DMS53 (cell line): ENCODE measurements around the gene CATSPER3.

Experiments used
- DNase-seq: peaks from one replicate; lab custom pipeline; 2025; lab: John Stamatoyannopoulos, UW

The CATSPER3 gene

DNA sequence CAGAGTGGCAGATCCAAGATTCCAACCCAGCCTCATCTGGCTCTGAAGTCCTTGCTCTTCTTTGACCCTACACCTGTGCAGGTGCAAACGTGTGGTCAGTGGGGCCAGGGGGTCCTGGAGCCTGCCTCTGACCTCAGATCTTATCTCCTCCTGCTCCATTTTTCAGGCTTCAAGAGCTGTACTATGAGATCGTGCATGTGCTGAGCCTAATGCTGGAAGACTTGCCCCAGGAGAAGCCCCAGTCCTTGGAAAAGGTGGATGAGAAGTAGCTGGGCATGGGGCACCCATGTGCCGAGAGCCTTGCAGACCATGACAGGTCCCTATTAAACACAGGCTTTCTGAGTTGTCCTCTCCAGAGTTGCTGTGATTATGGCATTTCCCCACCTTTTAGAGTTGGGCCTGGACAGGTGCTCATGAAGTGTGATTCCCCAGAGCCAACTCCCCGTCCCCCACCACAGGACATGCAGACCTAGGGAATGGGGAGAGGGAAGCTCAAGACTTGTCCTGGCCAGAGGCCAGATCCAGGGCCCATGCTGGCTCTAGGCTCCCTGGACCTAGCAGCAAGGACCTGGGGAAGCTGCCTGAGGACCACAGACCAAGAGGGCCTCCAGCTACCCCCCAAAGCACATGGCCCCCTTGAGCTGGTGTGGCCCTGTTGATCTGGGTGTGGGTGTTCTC, 43.8 kb downstream of the CATSPER3 start:
- no peak for DNase-seq

DNA sequence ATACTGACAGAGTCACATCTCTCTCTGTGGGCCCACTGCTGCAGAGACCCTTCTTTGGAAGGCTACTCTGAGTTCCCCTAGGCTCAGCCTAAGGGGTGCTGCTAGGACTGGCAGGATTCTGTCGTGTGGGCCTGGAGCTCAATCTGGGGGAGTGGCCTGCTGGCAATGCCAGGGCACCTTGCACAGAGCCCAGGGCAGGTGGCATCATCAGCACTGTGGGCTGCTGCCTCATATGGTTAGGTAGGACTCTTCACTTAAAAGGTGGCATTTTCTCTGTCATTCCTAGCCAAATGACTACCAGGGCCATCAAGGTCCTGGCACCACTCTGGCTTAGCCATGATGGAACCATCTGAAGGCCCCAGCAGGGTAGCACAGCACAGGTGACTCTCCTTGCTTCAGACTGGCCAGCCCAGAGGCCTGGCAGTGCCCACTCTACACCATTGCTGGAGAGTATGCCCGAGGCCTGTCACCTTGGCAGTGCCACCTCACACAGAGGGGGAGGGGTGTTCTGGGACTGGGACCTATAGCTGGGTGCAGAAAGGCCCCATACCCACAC, 44.4 kb downstream of the CATSPER3 start:
- DNase-seq = no peak

DNA sequence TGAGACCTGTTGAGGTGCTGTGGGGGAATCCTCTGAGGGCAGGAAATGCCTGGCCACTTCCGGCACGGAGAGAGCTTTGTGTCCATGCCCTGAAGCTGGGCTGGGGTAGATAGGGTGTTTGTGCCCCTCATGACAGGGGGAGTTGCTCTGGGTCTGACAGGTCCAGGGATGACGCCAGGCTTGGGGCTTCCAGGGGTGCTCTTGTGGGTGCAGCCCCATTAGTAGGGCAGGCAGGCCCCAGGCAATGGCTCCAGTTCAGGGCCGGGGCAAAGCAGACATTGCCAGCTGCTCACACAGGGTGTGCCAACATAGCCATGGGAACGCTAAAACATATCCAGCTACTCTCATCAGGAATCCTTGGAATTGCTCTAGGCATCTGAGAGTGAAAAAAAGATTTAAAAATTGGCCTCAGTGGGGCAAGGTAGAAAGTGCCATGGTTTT, 45.3 kb downstream of the CATSPER3 start:
- no peak for DNase-seq

DNA sequence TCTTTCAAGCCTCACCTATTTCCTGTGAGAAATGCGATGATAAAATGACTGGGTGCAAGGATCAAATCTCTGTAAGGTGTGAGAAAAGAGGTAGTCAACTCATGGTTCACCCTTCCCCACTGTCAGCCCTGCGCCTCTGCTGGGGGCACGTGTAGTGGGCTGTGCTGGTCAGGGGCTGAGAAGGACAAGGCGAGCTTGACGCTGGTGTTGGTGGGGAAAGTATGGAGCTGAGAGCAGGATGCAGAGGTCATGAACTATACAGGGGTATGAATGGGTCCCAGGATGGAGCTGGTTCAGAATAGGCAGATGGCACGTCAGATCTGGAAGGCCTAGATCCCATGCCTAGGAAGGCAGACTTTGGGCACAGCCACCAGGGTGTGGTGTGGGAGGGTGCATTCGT, 45.7 kb downstream of the CATSPER3 start:
- DNase-seq = no peak

DNA sequence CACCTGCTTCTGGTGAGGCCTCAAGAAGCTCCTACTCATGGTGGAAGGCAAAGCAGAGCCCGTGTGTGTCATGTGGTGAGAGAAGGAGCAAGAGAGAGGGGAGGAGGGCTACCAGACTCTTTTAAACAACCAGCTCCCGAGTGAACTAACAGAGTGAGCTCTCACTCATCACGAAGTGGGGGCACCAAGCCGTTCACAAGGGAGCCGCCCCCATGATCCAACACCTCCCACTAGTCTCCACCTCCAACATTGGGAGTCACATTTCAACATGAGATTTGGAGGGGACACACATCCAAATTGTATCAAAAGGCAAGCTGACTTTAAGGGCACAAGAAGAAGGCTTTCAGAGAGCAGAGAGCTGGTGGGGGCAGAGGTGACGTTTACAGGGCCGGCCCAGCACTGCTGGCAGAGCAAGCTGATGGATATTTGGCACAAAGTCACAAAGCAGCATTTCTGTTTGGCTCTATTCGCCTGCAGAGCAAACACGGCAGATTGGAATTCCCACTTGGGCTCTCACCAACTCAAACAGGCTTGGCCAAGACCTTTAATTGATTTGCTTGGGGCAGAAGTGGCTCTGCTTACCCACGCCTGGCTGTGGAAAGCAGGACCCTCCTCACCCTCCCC, 46.4 kb downstream of the CATSPER3 start:
- DNase-seq = no peak

DNA sequence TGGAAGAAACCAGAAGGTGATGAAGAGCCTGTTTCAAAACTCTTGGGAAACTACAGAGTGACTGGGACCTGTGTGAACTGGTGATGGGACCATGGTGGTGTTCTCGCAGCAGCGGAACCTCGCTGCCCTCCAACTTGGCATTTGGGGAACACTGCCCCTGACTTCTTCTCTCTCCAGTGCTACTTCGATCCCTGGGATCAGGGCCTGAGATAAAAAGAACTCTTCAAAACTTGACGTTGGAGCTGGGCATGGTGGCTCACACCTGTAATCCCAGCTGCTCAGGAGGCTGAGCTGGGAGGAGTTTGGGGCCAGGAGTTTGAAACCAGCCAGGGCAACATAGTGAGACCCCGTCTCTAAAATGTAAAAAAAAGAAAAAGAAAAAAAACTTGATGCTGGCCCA, 48.2 kb downstream of the CATSPER3 start:
- no peak for DNase-seq

DNA sequence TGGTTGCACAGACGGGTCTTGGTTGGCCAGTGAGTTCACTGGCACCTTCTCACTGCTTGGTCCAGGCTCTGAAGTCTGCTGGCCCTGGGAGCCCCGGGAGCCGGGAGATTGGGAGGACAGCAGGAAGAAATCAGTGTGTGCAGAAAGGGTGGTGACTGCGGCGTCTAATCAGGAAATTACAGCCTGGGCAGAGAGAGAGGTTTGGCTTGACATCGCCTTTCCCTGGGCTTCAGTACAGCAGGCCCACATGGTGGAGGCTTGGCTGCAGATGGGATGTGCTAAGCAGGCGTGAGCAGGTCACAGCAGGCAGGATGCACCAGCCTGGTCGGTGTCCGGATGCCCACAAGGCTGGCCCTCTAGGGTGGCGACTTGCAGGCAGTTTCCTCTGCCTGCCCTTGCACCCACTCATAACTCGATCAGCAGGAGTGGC, 49.2 kb downstream of the CATSPER3 start:
- DNase-seq = no peak

DNA sequence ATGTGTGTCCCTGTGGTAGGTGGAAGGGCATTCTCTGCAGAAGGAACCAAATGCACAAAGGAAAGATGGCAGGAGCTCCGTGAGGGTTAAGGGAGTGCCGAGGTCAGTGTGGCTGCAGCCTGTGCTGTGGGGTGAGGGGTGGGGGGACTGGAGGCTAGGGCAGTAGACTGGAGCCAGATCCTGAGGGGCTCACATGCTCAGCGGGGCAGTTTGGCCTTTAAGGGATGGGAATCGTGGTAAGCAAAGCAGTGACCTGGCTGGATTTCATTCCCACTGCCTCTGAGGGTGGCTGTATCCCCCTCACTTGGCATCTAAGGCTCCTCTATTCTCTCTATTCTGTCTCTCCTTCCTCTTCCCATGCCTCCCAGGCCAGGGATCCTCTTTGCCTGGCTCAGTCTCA, 50.8 kb downstream of the CATSPER3 start:
- DNase-seq = no peak

DNA sequence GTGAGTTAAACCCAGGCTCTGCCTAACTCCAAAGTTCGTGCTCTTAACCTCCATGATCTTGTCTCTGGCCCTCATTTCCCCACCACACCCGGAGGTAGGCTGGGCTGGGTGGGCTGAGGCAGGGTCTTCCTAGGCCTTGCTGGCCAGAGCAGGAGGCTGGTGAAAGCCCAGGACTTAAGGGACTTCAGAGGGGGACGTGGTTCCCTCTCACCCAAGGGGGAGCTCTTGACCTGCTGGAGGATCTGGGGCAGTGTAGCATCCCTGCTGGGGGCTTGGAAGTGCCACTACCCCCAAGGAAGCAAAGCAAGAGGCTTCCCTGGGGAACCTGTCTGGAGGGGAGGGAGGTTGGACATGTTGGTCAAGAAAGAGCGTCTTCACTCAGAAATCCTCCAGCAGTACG, 51.6 kb downstream of the CATSPER3 start:
- no peak for DNase-seq

DNA sequence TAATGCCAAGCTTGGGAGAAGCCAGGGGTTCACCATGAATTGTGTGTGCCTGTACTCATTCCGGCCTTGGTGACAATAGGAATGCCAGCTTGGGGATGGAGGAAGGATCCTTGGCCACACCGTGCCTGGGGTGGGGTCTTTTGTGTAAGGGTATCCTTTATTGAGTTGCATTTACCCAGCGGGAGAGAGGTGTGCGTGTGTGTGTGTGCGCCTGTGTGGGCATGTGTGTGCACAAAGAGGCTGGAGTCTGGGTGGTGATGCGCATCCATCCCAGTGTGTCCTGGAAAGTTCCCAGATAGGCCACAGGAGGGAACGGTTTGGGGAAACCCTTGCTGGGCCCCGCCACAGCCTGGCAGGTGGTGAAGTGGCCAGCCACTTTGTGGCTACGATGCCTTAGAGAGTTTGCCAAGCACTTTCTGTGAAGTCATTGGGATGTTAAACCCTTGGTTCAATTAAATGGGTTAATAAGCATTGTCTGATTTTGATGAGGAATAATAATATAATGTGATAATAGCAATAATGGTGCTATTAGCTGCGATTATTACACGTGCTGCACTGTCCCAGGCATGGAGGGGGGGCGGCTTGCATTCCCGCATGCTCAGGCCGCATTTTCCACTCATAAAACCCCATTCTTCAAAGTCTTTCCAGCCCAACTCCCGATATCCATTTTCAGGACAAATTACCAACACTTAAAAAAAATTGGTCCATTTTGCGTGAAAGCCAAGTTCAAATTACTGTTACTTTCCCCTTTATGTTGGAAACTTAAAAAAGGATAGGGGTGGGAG, 52.6 kb downstream of the CATSPER3 start:
- DNase-seq = no peak

DNA sequence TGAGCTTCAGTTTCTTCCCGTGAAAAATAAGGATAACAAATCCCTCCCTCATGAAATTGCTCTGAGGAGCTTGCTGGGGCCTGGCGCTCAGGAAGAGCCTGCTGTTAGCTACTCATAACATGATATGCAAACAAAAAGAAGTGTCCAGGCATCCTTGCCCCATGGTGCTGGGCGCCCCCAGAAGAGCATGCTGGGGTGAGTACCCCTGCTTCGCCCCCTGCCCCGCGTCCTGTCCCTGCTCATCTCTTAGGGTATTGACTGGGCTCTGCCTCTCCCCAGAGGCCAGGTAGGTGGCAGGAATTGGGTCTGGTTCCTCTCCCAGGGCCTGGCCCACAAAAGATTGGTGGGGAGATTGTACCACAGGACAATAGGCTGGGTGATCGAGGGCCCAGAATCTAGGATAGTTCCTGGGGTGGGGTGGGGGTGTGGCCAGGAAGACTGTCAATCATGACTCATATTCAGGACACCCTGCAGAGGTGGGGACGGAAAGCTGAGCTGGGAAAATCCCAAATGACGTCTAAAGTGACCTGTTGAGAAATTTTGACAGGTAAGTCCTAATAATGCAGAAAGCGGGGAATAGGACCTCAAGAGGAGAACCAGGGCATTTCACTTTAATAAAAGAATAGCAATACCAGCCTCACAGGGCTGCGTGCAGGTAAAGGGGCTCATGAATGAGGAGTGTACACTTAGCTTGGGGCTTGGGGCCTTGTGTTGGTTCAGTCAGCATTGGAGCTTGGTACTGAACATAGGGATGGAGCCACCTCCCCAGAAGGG, 57.4 kb downstream of the CATSPER3 start:
- DNase-seq = peak; percentile 60

DNA sequence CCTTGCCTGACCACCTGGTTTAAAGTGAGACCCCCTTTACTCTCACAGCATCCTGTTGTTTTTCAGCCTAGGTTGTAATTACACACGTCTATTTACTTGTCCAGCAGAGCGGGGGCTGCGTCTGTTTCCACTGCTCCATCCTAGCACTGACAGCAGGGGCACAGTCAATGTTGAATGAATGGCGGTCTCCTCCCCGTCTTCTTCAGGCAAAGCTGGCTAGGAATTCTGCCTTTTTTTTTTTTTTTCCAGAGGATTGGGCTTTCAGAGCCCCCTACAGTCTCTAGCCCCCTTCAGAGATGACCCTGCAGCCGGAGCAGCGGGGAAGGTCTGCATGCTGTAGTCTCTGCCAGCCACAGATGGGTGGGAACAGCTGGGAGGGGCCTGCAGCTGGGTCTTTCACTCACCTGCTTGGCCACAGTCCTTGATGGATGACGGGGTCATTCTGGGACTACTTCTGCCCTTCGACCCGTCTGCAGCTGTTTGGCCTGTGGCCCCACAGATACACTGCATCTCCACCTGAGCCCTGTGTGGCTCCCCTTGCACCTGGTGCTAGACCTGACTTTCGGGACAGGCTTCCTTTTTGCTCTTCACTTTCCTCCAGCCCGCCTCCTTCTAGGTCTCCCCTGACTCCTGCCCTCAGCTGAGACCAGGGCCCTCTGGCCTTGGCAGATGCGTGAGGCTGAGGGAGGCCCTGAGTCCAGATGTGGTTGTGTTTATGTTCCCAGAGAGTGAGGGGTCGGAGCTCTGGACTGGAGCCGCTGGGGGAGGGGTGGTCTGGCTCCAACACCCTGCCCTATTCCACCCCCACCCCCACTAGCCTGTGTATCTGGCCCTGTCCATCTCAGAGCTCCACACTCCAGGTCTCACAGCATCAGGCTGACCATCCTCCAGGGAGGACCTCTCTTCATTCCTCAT, 58.3 kb downstream of the CATSPER3 start:
- no peak for DNase-seq

DNA sequence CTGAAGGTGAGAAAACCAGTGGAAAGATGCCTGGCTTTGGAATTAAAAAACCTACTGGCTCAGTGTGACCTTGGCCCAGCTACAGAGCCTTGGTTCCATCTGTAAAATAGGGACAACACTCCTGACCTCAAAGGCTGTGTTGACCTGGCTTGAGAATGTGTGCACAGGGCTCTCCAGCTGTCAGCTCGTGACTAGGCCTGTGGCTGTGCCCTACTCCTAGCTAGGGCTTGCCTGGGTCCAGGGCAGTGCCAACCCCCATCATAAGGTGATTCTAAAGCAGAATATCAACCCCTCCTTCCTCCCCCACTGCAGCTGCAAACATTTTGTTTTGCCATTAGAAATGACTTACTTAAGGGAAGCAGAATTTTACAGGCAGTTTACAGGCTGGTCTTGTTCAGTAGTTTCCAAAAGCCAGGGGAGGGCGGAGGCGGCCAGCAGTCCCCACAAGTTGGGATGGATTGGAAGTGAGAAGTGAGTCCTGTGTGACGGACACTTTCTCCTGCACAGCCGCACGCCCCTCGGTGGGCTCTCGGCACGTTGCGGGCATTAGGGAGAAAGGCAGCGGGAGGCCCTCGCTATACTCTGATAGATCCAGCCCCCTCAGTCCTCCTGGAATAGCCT, 59.0 kb downstream of the CATSPER3 start:
- peak; percentile 42 for DNase-seq

DNA sequence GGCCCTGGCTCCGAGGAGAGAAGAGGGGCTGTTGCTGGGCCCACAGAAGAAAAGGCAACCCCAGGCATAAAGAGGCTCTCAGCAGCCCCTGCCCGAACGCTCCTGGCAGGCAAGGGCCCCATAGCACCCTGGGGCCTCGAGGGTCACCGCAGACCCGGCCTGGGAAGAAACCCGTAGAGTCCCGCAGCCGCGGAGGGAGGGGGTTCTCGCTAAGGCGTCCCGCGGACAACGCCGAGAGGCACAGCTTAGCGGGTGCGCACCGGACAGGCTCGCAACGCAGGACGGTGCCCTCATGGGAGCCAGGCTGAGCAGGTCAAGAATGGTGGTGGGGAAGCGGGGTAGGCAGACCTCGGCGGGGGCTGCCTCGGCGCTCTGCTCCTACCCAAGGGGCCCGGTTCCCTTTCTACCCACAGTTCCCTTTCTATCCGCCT, 59.6 kb downstream of the CATSPER3 start:
- no peak for DNase-seq

DNA sequence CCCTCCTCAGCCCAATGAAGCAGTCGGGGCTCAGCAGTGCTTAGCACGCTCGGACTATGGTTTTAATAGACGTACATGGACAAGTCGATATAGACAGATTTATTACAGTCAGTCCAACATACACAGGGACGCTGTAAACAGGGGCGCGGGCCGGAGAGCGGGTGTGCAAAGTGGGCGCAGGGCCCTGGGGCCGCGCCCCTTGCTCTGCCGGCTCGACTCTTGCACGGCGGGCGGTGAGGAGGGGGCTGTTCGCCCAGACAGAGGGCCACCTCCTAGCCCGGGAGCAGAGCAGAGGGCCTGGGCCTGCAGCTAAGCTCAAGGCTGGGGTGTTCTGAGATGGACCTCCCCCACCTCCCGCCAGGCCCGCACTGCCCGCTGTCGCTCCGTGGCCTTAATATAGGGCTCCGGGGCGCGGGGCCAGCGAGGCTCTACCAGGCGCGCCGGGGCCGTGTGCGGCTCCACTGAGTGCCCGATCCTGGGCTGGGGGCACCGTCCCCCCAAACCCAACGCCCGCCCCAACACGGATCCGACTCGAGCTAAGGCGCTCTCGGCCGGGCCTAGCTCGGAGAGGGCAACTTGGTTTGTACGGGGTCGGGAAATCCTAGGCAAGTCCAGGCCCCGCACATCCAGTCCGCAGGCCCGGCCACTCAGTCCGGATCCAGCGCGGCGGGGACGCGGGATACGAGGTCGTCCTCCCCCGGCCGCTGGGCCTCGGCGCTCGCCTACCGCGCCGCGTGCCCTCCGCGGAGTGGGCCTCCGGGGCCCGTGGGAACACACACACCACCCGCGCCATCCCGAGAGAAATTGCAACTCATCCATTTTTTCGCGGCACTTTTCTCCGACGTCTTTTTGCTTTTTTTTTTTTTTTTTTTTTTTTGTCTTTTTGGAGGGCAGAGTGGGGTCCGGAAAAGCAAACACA, 60.2 kb downstream of the CATSPER3 start:
- no peak for DNase-seq

DNA sequence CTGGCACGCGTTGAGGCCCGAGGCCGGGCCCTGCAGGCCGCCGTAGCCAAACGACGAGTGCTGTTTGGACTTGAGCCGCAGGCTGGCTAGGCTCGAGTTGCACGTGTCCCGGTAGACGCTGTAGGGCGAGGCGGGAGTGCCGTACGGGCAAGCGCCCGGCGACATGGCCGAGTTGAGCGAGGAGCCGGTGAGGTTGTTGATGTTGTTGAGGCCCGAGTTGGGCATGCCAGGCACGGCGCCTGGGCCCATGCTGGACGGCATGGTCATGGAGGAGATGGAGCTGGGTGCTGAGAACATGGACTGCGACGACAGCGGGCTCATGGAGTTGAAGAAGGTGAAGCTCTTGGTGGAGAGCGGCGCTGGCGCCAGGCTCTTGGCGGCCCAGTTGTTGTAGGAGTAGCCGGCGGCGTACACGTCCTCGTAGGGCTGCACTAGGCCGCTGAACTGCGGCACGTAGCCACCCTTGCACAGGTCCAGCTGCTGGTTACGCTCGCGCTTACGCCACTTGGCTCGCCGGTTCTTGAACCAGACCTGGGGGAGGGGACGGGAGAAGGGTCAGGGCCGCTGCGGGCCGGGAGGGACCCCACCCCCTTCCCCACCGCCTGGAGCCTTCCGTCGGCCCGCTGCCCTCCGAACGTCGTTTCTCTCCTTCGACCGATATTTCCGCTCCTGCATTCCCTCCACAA, 61.2 kb downstream of the CATSPER3 start:
- DNase-seq = no peak

DNA sequence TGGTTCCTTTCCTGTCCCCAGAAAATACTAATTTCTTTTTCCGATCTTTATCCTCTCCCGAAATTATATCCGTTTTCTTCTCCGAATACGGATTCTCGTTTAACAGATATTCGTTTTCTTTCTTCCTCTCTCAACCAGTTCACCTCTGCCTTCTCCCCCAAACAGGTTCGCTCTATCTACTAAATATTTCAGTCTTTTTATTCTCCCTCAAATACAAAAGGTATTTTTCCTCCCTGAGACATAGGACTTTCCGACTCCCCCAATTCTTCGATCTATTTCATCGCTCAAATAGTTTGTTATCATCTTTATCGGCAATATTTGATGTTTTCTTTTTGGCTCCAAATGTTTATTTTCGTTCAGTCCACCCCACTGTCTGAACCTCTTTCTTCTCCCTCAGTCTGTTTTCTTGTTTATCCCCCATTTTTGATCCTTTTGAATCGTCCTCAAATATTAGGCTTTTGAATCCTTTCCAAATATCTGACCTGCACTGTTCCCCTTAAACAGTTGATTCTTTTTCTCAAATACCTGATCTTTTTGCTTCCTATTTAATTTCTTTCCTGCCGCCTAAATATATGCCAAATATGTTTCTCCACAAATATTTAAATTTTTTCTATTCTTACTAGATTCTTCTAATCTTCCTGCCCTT, 61.9 kb downstream of the CATSPER3 start:
- DNase-seq = no peak
